HG03565 (cell line): ENCODE measurements around the gene NXPH3.
A peak's percentile ranks its signal among the peaks of the same experiment; 100 is the strongest.
"Not testable (repeated sequence)": the region's sequence is repeated elsewhere in the genome, so short reads cannot be mapped to it uniquely, and the experiment has no call there.

Experiments
- ATAC-seq: cut with Tn5 transposase; IDR thresholded peaks from one replicate; pipeline ENCODE4 v1.9.1; 2021; ENCODE audit warnings: mild to moderate bottlenecking, moderate library complexity; ENCODE audit not compliant: unreplicated experiment

NXPH3 gene

GRCh38 chr17:49575679-49576087 is at the start of gene NXPH3:
Gene NXPH3 (plus strand): TSS chr17:49575871. CDS start chr17:49576220, 349 bp downstream.
- ATAC-seq, result peak; percentile 45

- no peak for ATAC-seq
Observed at GRCh38 chr17:49527927-49528651, 47.6 kb upstream of the NXPH3 start.

DNA sequence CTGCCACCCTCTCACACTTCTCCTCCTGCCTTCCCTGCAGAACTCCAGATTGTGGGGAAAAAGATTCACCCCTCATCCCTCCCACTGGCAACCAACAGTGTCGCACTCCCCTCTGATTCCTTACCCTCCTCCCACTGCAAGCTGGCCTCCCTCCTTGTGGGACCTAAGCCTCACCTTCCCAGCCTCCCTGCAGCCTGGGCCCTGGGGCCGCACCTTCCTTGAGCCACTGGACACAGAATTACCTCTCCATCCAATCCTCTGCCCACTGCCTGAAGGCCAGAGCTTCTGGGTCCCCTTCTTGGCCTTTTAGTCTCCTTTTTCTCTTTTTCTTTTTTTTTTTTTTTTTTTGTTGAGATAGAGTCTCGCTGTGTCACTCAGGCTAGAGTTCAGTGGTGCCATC is 46.7 kb upstream of the NXPH3 start:
- no peak for ATAC-seq

DNA sequence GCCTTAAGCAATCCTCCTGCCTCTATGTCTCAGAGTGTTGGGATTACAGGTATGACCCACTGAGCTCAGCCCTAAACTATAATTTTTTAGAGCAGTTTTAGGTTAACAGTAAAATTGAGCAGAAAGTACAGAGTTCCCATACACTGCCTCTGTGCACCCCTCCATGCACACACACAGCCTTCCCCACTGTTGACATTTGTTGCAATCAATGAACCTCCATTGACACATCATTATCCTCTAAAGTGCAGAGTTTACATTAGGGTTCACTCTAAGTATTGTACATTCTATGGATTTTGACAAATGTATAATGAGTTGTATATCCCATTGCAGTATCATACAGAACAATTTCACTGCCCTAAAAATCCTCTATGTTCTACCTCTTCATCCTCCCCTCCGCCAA is 45.6 kb upstream of the NXPH3 start:
- ATAC-seq, result no peak

GRCh38 chr17:49543860-49544259 is 31.8 kb upstream of the NXPH3 start:
- ATAC-seq, result no peak

DNA sequence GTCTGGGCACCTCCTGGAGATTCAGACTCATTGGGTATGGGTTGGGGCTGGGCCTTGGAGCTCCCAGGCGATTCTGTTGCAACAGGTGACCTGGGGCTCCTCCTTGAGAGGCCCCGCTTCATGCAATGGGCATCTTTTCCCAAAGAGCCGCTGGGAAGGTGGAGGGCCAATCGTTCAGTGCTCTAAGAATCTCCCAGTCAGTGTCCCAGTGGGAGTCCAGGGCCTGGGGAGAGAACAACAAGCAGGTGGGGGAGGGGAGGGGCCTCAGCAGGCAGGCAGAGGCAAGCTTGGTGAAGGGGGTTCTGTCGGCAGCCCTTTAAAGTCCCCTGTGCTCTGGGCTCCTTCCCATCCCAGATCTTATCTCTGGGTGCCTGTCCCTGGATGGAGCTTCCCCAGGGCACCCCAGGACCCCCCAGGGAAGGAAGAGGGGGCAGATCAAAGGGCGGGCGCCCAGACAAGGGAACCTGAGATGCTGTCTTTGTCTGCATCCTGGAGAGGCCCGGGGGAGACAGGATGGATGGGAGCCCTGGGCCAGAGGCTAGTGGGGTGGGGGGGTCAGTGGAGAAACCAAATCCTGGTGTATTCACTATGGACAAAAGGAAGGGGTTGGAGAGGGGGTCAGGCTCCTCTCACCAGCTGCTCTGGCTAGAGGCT is 30.5 kb upstream of the NXPH3 start:
- no peak for ATAC-seq

DNA sequence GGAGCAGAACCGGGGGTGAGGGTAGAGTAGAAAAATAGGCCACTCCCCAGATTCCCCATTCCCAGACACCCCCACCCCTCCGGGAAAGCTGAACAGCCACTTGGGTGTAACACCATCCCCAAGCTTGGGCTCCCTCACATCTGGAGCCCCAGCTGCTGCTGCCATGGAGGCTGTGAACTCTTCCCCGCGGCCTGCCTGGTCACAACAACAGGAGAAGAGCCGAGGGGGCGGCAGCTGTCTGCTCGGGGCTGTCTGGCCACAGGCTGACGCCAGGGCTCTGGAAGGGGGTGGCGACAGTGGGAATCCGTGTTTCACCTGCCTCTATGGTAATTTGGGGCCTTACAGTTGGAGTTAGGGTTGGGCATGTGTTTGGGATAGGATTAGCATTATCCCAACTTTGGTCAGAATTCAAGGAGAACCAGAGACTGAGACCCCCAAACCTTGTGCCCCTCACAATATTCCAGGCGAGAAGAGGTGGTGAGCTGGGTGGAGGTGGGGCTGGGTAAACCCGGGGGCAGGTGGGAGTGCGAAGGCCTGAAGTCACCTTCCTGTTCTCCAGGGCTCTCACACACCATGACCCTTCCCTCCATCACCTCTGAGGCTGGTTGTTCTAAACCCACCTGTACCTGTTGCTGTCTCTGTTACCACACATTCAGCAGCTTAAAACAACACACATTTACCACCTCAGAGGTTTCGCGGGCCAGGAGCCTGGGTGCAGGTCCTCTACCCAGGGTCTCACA is 29.7 kb upstream of the NXPH3 start:
- no peak for ATAC-seq

DNA sequence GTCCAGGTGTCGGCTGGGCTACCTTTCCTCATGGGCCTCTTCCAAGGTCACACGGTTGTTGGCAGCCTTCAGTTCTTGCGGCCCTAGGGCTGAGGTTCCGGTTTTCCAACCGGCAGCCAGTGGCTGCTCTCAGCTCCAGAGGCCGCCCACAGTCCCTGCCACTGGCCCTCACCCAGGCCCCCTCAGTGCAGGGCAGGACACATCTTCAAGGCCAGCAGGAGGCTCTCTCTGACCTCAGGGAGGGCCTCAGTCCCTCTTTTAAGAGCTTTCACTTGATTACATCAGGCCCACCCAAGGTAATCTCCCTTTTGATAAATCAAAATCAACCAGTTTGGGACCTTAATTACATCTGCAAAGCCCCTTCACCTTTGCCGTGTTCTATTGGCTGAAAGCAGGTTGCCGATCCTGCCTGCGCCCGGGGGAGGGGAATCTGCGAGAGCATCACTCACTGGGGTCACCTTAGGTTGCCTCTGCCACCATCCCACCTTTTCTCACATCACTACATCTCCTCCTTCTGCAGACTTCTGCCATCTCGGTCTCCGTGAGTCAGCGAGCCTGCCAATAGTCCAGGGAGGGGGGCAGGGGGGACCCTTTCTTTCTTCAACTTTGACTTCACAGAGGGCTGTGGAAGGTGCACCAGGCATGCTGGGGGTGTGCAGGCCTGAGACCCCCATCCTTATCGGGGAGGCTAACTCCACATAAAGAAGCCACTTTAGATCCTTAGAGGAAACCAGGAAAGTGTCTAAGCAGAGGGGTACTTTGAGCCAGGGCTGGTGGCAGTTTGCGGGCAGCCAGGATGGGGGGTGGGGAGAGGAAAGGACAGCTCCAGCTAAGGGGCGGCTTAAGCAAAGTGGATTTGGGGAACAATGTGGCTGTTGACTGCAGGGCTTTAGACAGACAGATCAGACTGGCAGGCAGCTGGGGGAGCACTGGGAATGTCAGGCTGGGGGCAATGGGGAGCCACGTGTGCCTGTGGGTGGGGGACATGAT is 28.8 kb upstream of the NXPH3 start:
- no peak for ATAC-seq

- no peak for ATAC-seq
Observed at GRCh38 chr17:49547566-49547965, 28.1 kb upstream of the NXPH3 start.

- ATAC-seq, result no peak
Observed at GRCh38 chr17:49548051-49548505, 27.6 kb upstream of the NXPH3 start.

DNA sequence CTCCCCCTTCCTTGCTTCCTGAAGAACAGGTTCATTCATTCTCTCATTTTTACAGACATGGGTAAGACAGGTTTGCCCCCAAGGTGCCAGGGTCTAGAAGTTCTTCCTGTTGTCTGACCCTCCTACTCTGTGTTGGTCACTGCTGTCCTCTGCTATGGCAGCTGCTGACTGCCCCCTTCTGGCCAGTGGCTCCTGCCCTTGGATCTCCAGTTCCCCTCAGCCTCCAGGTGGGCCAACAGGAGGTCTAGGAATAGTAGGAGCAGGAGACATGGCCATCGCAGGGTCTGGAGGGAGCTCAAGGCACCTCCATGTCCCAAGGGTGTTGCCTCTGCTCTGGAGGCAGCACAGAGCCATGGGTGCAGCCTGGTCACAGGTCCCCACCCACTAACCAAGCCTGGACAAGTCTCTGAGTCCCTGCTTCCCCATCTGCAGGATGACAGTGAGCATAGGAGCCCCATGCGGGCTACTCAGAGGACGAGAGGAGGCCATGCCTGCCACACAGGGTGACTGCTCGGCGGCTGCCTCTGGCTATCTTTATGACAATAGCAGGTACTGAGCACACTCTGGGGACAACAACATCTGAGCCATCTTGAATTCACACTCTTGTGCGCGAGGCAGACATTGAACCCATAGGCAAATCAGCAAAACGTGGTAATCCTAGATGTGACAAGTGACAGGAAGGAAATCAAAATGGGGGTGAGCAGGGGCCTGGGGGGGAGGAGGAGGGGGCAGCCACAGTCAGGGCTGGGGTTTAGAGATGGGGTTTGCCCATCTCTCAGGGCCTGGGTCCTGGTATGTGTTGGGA is 27.0 kb upstream of the NXPH3 start:
- ATAC-seq, result no peak

DNA sequence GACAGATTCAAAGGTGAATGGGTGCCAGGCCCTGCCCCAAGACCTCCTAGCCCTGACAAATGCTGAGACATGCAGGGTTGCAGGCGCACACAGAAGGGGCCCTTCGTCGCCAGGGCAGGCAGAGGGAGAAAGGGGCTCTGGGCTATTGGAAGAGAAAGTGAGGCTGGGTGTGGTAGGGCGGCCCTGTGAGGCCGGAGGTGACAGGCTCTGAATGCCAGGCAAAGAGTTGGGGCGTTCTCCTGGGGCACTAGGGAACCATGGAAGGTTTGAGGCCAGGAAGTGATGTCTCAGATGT is 26.4 kb upstream of the NXPH3 start:
- no peak for ATAC-seq

DNA sequence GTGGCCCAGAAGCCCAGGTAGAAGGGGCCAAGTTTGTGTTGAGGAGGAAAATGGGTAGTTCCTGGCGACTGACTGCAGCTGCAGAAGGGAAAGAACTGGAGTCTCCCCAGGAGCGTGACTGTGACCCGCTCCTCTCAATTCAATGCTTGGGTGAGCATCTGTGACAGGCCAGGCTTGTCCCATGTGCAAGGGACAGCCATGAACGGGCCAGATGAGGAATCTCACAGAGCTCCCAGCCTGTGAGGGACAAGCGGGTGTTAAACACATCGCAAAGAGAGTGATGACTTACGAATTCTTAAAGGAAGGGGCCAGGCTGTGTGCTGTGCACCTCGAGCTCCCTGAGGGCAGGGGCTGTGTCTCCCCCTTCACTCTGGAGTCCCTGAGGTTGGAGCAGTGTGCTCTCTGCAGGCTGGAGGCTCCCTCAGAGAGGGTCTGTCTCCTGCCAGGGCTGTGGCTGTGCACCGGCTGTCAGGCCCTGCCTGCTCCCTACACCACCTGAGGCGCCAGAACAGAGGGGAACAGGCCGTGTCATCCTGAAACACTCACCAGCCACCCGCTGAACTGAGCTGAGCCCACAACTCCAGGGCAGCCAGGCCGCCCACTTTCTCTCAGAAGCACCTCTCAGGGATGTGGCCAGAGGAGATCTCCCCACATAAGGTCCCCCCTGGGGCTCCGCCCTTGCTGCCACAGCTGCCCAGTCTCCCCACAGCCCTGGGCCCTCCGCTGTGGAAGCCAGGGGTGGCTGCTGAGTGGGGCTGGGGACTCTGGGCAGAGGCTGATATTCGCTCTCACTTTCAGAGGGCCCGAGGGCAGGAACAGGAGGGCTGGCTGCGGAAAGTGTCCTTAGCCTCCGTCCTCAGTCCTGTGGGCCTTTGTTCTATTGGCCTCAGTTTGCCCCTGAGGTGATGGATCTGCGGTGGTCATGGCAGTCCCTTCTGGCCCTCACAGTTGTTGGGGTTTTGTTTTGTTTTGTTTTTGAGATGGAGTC is 25.7 kb upstream of the NXPH3 start:
- ATAC-seq, result no peak

GRCh38 chr17:49550764-49551163 is 24.9 kb upstream of the NXPH3 start:
- not testable (repeated sequence) for ATAC-seq

- no peak for ATAC-seq
Observed at GRCh38 chr17:49551221-49552069, 24.2 kb upstream of the NXPH3 start.

DNA sequence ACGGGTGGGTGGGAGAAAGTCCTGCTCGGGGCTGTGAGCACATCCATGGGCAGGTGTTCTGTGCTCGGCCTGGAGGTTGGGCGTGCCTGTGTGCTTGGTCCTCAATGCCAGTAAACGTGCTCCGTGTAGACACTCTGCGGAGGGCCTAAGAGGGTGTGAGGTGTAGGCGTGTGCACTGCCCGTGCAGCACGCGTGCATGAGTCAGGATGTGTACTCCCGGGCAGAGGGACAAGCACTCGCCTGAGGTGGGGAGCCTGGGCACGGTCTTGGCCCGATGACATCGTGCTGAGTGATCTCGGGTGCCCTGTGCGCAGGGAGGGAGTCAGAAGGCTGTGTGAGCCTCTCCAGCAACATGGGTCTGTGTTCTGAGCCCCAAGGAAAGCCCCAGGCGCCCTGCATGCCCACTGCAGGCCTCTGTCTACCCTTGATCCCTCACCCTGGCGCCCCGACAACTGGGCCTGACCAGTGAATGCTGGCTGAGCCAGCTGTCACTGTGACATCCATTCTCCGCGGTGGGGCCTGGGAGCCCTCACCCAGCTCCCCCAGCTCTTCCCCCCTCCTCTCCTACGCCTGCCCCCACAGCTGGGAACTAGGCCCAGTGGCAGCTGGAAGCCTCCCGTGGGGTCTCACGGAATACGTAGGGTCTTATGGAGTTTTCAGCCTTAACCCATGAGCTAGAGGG is 23.5 kb upstream of the NXPH3 start:
- no peak for ATAC-seq

DNA sequence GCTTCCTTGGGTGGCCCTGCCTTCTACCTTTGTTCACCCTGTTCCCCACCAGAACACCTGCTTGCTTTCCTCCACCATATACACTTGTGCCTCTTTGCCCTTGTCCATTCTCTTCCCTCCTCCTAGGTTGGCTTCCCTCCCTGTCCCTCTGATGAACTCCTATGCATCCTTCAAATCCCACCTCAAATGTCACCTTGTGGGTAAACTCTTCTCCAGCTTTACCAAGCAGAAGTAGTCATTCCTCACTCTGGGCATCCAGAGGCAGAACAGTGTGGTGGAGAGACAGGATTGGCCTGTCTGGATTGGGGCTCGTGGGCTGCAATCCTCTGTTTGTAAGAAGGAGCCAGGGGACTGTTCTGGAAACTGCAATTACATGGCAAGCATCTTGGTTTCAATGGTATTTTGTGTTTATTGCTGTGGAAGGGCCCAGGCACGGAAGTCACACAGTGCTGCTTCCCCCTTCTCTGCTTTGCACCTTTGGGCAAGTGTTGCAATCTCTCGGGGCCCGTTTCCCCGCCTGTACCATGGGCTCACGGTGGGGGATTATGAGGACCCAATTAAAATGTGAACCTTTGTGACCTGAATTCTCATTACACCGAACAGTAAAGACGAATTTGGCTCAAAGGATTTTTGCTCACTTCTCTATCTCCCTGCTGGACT is 21.9 kb upstream of the NXPH3 start:
- ATAC-seq, result no peak
